OCI-LY7 (cell line): ENCODE data around the gene NRXN2.

Experiments
- CTCF ChIP-seq: fragments of 200-600 bp; sonication (generic); conservative IDR thresholded peaks from 2 replicates; pipeline ENCODE4 v1.5.1; 2014; ENCODE audit warnings: mild to moderate bottlenecking, antibody characterized with exemption, low read length, moderate library complexity, mixed read lengths
- EZH2phosphoT487 ChIP-seq: fragments of 200-600 bp; sonication (generic); IDR thresholded peaks from 2 replicates; pipeline ENCODE4 v1.6.1; 2018; ENCODE audit warnings: low read depth, borderline replicate concordance, mild to moderate bottlenecking, mixed run types, antibody characterized with exemption, low read length, moderate library complexity, mixed read lengths

GRCh38 chr11:64766881-64767280, 43.9 kb upstream of the NRXN2 start:
- TF ChIP-seq CTCF (no peak), EZH2phosphoT487 (no peak)
